WERI-Rb-1 (cell line): Measurements from ENCODE around the gene IMPA2.
"Not testable (repeated sequence)": the region's sequence is repeated elsewhere in the genome, so short reads cannot be mapped to it uniquely, and the experiment has no call there.

Experiments used
- DNase-seq: peaks from one replicate; pipeline ENCODE4 v3.0.0-alpha.2; 2020
- H3K27ac ChIP-seq: fragments of 250-450 bp; sonication (Bioruptor Pico); 2 replicates; pipeline ENCODE4 v1.5.1; 2020; ENCODE audit warnings: mild to moderate bottlenecking, moderate library complexity
- H3K27me3 ChIP-seq: fragments of 250-450 bp; sonication (Bioruptor Pico); 2 replicates; pipeline ENCODE4 v1.5.1; 2021; ENCODE audit warnings: mild to moderate bottlenecking, low read depth, moderate library complexity; ENCODE audit not compliant: insufficient read depth, severe bottlenecking
- H3K36me3 ChIP-seq: fragments of 250-450 bp; sonication (Bioruptor Pico); 2 replicates; pipeline ENCODE4 v1.5.1; 2020; ENCODE audit warnings: mild to moderate bottlenecking, moderate library complexity
- H3K4me3 ChIP-seq: 2 replicates; pipeline ENCODE4 v1.5.1; 2011; ENCODE audit warnings: low read depth, mild to moderate bottlenecking, control low read depth, low read length
- H3K9me3 ChIP-seq: fragments of 250-450 bp; sonication (Bioruptor Pico); 2 replicates; pipeline ENCODE4 v1.5.1; 2021; ENCODE audit warnings: mild to moderate bottlenecking, moderate library complexity; ENCODE audit not compliant: severe bottlenecking
- CTCF ChIP-seq: IDR thresholded peaks from 2 replicates; pipeline ENCODE4 v1.5.1; 2011; ENCODE audit warnings: low read depth, mild to moderate bottlenecking, control low read depth, inconsistent platforms, low read length

IMPA2 gene

GRCh38 chr18:11944786-11945185, 36.5 kb upstream of the IMPA2 start:
- no peaks in the 10 kb centered on the region for H3K27me3 ChIP-seq
- DNase-seq = no peak
- H3K27ac ChIP-seq = no peak overlapping the region
- no peak for TF ChIP-seq CTCF
- H3K9me3 ChIP-seq = no peaks in the 10 kb centered on the region
- H3K4me3 ChIP-seq = no peak overlapping the region
- H3K36me3 ChIP-seq = no peaks in the 10 kb centered on the region

GRCh38 chr18:11945834-11946659, 35.3 kb upstream of the IMPA2 start:
- H3K36me3 ChIP-seq, DNase-seq, H3K27ac ChIP-seq, H3K9me3 ChIP-seq, H3K27me3 ChIP-seq, H3K4me3 ChIP-seq: not testable (repeated sequence)

GRCh38 chr18:11946756-11947155, 34.6 kb upstream of the IMPA2 start:
- no peak overlapping the region for H3K4me3 ChIP-seq
- no peaks in the 10 kb centered on the region for H3K36me3 ChIP-seq
- H3K27ac ChIP-seq = no peak overlapping the region
- no peak for TF ChIP-seq CTCF
- no peaks in the 10 kb centered on the region for H3K27me3 ChIP-seq
- DNase-seq = no peak
- no peaks in the 10 kb centered on the region for H3K9me3 ChIP-seq

- DNase-seq = no peak
- Histone ChIP-seq H3K9me3 (no peaks in the 10 kb centered on the region), H3K27ac (no peak overlapping the region), H3K36me3 (no peaks in the 10 kb centered on the region), H3K4me3 (no peak overlapping the region), H3K27me3 (no peaks in the 10 kb centered on the region)
- TF ChIP-seq CTCF = no peak
These were observed 33.8 kb upstream of the IMPA2 start for GRCh38 chr18:11947214-11948191.

GRCh38 chr18:11948852-11949523, 32.3 kb upstream of the IMPA2 start:
- H3K27ac ChIP-seq = no peak overlapping the region
- no peaks in the 10 kb centered on the region for H3K36me3 ChIP-seq
- H3K4me3 ChIP-seq = no peak overlapping the region
- DNase-seq = no peak
- no peaks in the 10 kb centered on the region for H3K9me3 ChIP-seq
- no peaks in the 10 kb centered on the region for H3K27me3 ChIP-seq
- TF ChIP-seq CTCF = no peak

GRCh38 chr18:11950824-11951223, 30.5 kb upstream of the IMPA2 start:
- Histone ChIP-seq H3K36me3 (no peaks in the 10 kb centered on the region), H3K9me3 (no peaks in the 10 kb centered on the region), H3K4me3 (no peak overlapping the region), H3K27ac (no peak overlapping the region), H3K27me3 (no peaks in the 10 kb centered on the region)
- TF ChIP-seq CTCF = no peak
- no peak for DNase-seq
